ENCODE data around the gene NF1.

DNA sequence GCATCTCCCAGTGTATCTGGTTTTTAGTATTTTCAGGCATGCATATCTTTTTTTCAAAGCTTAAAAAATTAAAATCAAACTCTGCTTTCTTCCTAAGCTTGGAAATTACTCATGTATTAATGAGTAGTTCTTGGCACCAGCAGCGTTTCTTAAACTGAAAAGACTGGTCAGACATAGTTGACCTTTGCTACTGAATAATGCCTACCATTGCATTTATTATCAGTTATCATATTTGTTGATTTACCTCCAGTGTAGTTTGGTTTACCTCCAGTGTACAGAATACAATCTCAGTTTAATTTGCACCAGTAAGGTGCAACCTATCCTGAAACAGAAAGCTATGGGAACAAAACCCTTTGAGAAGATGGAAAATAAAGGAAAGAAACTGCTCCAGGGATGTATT is 261.2 kb downstream of the NF1 start:
- TF ChIP-seq, protein P1, sequence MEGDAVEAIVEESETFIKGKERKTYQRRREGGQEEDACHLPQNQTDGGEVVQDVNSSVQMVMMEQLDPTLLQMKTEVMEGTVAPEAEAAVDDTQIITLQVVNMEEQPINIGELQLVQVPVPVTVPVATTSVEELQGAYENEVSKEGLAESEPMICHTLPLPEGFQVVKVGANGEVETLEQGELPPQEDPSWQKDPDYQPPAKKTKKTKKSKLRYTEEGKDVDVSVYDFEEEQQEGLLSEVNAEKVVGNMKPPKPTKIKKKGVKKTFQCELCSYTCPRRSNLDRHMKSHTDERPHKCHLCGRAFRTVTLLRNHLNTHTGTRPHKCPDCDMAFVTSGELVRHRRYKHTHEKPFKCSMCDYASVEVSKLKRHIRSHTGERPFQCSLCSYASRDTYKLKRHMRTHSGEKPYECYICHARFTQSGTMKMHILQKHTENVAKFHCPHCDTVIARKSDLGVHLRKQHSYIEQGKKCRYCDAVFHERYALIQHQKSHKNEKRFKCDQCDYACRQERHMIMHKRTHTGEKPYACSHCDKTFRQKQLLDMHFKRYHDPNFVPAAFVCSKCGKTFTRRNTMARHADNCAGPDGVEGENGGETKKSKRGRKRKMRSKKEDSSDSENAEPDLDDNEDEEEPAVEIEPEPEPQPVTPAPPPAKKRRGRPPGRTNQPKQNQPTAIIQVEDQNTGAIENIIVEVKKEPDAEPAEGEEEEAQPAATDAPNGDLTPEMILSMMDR (IDR thresholded peaks at IDR 0.05), result no peak
- no peak for TF ChIP-seq POLR2A (IDR thresholded peaks at IDR 0.05)
